A549 (cell line): Measurements from ENCODE around the gene MTHFS. TPM values are rescaled to one million over a fixed set of nuclear protein-coding genes. Genes with fewer than 3 reads are reported as not detected.

Experiments used
- ATAC-seq, 2 experiments: fragments of 200-7000 bp in 1 of 2; fragments of >200 bp in 1 of 2; cut with Nextera tagmentation in 1 of 2; cut with Tn5 transposase in 1 of 2; 3 replicates each; pipeline versions ENCODE4 v1.8.0 to v1.9.1; 2018 to 2020; ENCODE audit warnings: mild to moderate bottlenecking in 1 of 2, moderate library complexity in 1 of 2
- CTCF ChIA-PET: fragments of 300-600 bp; sonication (Branson Sonifier 250); formaldehyde crosslinking; extraction: SDS; loops from one replicate; lab custom pipeline; 2021; ENCODE audit warnings: antibody characterized with exemption, inconsistent platforms; lab: Yijun Ruan, JAX
- POLR2A ChIA-PET: fragments of 350-600 bp; formaldehyde crosslinking; extraction: SDS; loops from one replicate; lab custom pipeline; 2021; ENCODE audit warnings: antibody characterized with exemption, inconsistent platforms; lab: Yijun Ruan, JAX
- DNase-seq, 2 experiments: peaks; one replicate each; pipeline versions ENCODE4 v3.0.0 to v3.0.0-alpha.2; 2011 to 2016; ENCODE audit warnings: low read depth in 1 of 2, low spot score in 1 of 2
- FAIRE-seq: peaks from 2 replicates; lab custom pipeline; 2011; peaks lifted over from hg19 to GRCh38; lab: Jason Lieb, UNC
- H3K27ac ChIP-seq, 2 experiments: fragments of >200 bp; sonication (Bioruptor Twin); formaldehyde crosslinking; 3 replicates each; pipeline ENCODE4 v1.5.1; 2016 to 2017
- H3K4me1 ChIP-seq: fragments of >200 bp; sonication (Bioruptor Twin); formaldehyde crosslinking; 3 replicates; pipeline ENCODE4 v1.6.1; 2016
- H3K4me2 ChIP-seq: fragments of >200 bp; sonication (Bioruptor Twin); formaldehyde crosslinking; 3 replicates; pipeline ENCODE4 v1.6.1; 2016
- H3K4me3 ChIP-seq: fragments of >200 bp; sonication (Bioruptor Twin); formaldehyde crosslinking; 3 replicates; pipeline ENCODE4 v1.5.1; 2016
- H3K9me3 ChIP-seq: fragments of >200 bp; sonication (Bioruptor Twin); formaldehyde crosslinking; 3 replicates; pipeline ENCODE4 v1.6.1; 2016
- CBX2 ChIP-seq: fragments of 200-600 bp; sonication (generic); IDR thresholded peaks from 2 replicates; pipeline ENCODE4 v1.6.1; 2016; ENCODE audit warnings: low read depth, mild to moderate bottlenecking, borderline replicate concordance
- E2F6 ChIP-seq: IDR thresholded peaks from 2 replicates; pipeline ENCODE4 v1.6.1; 2012; ENCODE audit warnings: low read depth, borderline replicate concordance
- EP300 ChIP-seq, 2 experiments: fragments of >200 bp; sonication (Bioruptor Twin); formaldehyde crosslinking; IDR thresholded peaks; 2 replicates in 1 of 2; 3 replicates in 1 of 2; pipeline ENCODE4 v1.6.1; 2016 to 2017
- ESRRA ChIP-seq: fragments of 150-350 bp; IDR thresholded peaks from 2 replicates; pipeline ENCODE4 v1.6.1; 2014; ENCODE audit warnings: mild to moderate bottlenecking, low read length, borderline replicate concordance
- FOSB ChIP-seq: fragments of 250-450 bp; sonication (Bioruptor Pico); IDR thresholded peaks from 2 replicates; pipeline ENCODE4 v1.5.0; 2020; ENCODE audit warnings: mild to moderate bottlenecking, moderate library complexity
- FOSL2 ChIP-seq, 2 experiments: fragments of 450-650 bp in 1 of 2; fragments of >200 bp in 1 of 2; sonication (Bioruptor Twin) in 1 of 2; formaldehyde crosslinking; IDR thresholded peaks; 2 replicates each; pipeline versions ENCODE4 v1.5.0 to v1.6.1; 2016 to 2020; ENCODE audit warnings: mild to moderate bottlenecking in 1 of 2, moderate library complexity in 1 of 2
- FOXS1 ChIP-seq: fragments of 250-450 bp; sonication (Bioruptor Pico); IDR thresholded peaks from 2 replicates; pipeline ENCODE4 v1.5.0; 2020; ENCODE audit warnings: mild to moderate bottlenecking, moderate library complexity
- GATA3 ChIP-seq: IDR thresholded peaks from 2 replicates; pipeline ENCODE4 v1.6.1; 2012; ENCODE audit warnings: borderline replicate concordance
- HOXB13 ChIP-seq: fragments of 250-450 bp; sonication (Bioruptor Pico); IDR thresholded peaks from 2 replicates; pipeline ENCODE4 v1.5.0; 2020; ENCODE audit warnings: low read depth, mild to moderate bottlenecking, moderate library complexity
- JUN ChIP-seq, 2 experiments: fragments of >200 bp; sonication (Bioruptor Twin); formaldehyde crosslinking; IDR thresholded peaks; 2 replicates in 1 of 2; 3 replicates in 1 of 2; pipeline ENCODE4 v1.6.1; 2016 to 2017
- KDM5A ChIP-seq: fragments of 200-600 bp; sonication (generic); IDR thresholded peaks from 2 replicates; pipeline ENCODE4 v1.6.1; 2016; ENCODE audit warnings: antibody characterized with exemption, mild to moderate bottlenecking
- MAZ ChIP-seq: fragments of 150-350 bp; IDR thresholded peaks from 2 replicates; pipeline ENCODE4 v1.6.1; 2014; ENCODE audit warnings: antibody characterized with exemption, low read depth, low read length, borderline replicate concordance
- NFE2L2 ChIP-seq: fragments of 150-350 bp; conservative IDR thresholded peaks from 2 replicates; pipeline ENCODE4 v1.6.1; 2014; ENCODE audit warnings: low read length
- NPAS2 ChIP-seq: fragments of 250-450 bp; sonication (Bioruptor Pico); IDR thresholded peaks from 2 replicates; pipeline ENCODE4 v1.8.0; 2022; ENCODE audit warnings: mild to moderate bottlenecking, moderate library complexity, borderline replicate concordance
- POLR2A ChIP-seq: IDR thresholded peaks from 2 replicates; pipeline ENCODE4 v1.6.1; 2012; ENCODE audit warnings: mild to moderate bottlenecking, low read length
- RARB ChIP-seq: fragments of 250-450 bp; sonication (Bioruptor Pico); IDR thresholded peaks from 2 replicates; pipeline ENCODE4 v1.8.0; 2021; ENCODE audit warnings: mild to moderate bottlenecking, moderate library complexity
- REST ChIP-seq: fragments of 200-600 bp; sonication (generic); IDR thresholded peaks from 2 replicates; pipeline ENCODE4 v1.6.1; 2016; ENCODE audit warnings: antibody characterized with exemption, mild to moderate bottlenecking, moderate library complexity
- RNF2 ChIP-seq: fragments of 200-600 bp; sonication (generic); IDR thresholded peaks from 2 replicates; pipeline ENCODE4 v1.6.1; 2016; ENCODE audit warnings: low read depth, mild to moderate bottlenecking, antibody characterized with exemption, moderate library complexity, borderline replicate concordance
- SREBF2 ChIP-seq: fragments of 450-650 bp; IDR thresholded peaks from 2 replicates; pipeline ENCODE4 v1.6.1; 2014; ENCODE audit warnings: mild to moderate bottlenecking, moderate library complexity
- ZFP36 ChIP-seq: fragments of 450-650 bp; IDR thresholded peaks from 2 replicates; pipeline ENCODE4 v1.6.1; 2014; ENCODE audit warnings: borderline replicate concordance; ENCODE audit not compliant: partially characterized antibody
- ZNF302 ChIP-seq: fragments of 250-450 bp; sonication (Bioruptor Pico); IDR thresholded peaks from 2 replicates; pipeline ENCODE4 v1.9.0; 2021; ENCODE audit warnings: inconsistent platforms, mild to moderate bottlenecking, moderate library complexity
- WGBS: methylation state at CpG from one replicate; pipeline ENCODE4 v1.1.6; 2017; ENCODE audit errors: missing lambda C conversion rate; 5-methylcytosine and 5-hydroxymethylcytosine counted together
- polyA plus RNA-seq, 4 experiments: library from polyadenylated mRNA; depleted of rRNA in 3 of 4; stranded (reverse); fragments of >200 nt; fragmentation: RNase III in 1 of 4; extraction: RNeasy Plus Mini Kit Qiagen cat#74134 plus additional on column Dnase treatment in 1 of 4; gene quantifications; 2 replicates in 3 of 4; 3 replicates in 1 of 4; pipeline ENCODE4 v1.2.3, GENCODE V29; 2011 to 2017
- TF ChIP-seq, protein P1 (sequence below): fragments of >200 bp; sonication (Bioruptor Twin); formaldehyde crosslinking; IDR thresholded peaks from 2 replicates; pipeline ENCODE4 v1.6.1; 2016
- TF ChIP-seq, protein P2 (sequence below): fragments of >200 bp; sonication (Bioruptor Twin); formaldehyde crosslinking; IDR thresholded peaks from 3 replicates; pipeline ENCODE4 v1.5.1; 2016
- TF ChIP-seq, protein P3 (sequence below): IDR thresholded peaks from 2 replicates; pipeline ENCODE4 v1.6.1; 2012
- TF ChIP-seq, protein P4 (sequence below): fragments of 250-450 bp; sonication (Bioruptor Pico); IDR thresholded peaks from 2 replicates; pipeline ENCODE4 v1.5.0; 2020; ENCODE audit warnings: low read depth, mild to moderate bottlenecking, moderate library complexity

Gene MTHFS
- polyA plus RNA-seq, 2 of the 4 experiments (the other 2 are of a cell fraction): 102 to 158 TPM

GRCh38 chr15:79883579-79884203 lies 13.1 kb downstream of the MTHFS start:
- Histone ChIP-seq H3K27ac (no peak overlapping the region), H3K4me1 (peaks cover 10% of the 10 kb centered on the region; the same call in 2 of the 3 replicates), H3K4me3 (no peak overlapping the region), H3K9me3 (peaks cover 16% of the 10 kb centered on the region), H3K4me2 (no peak overlapping the region)
- 96% methylated on average over 1 of the region's 1 CpG for WGBS
- ATAC-seq: no peak
- ChIA-PET POLR2A (no interaction called here), CTCF (interaction anchor here (0.8 to 1.3 kb wide), 3 partner anchors 19 to 221 kb away, joined by 3 to 5 read pairs (median 3); no protein-coding TSS in a partner anchor)
- no peak for FAIRE-seq
- no peak for DNase-seq
- TF ChIP-seq SREBF2 (no peak), FOSB (CRISPR knock-in tag) (no peak), GATA3 (no peak), KDM5A (no peak), FOXS1 (CRISPR knock-in tag) (no peak), HOXB13 (CRISPR knock-in tag) (no peak), RNF2 (no peak), RARB (CRISPR knock-in tag) (no peak)
- TF ChIP-seq, protein P1, sequence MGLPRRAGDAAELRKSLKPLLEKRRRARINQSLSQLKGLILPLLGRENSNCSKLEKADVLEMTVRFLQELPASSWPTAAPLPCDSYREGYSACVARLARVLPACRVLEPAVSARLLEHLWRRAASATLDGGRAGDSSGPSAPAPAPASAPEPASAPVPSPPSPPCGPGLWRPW: no peak
- TF ChIP-seq, protein P2, sequence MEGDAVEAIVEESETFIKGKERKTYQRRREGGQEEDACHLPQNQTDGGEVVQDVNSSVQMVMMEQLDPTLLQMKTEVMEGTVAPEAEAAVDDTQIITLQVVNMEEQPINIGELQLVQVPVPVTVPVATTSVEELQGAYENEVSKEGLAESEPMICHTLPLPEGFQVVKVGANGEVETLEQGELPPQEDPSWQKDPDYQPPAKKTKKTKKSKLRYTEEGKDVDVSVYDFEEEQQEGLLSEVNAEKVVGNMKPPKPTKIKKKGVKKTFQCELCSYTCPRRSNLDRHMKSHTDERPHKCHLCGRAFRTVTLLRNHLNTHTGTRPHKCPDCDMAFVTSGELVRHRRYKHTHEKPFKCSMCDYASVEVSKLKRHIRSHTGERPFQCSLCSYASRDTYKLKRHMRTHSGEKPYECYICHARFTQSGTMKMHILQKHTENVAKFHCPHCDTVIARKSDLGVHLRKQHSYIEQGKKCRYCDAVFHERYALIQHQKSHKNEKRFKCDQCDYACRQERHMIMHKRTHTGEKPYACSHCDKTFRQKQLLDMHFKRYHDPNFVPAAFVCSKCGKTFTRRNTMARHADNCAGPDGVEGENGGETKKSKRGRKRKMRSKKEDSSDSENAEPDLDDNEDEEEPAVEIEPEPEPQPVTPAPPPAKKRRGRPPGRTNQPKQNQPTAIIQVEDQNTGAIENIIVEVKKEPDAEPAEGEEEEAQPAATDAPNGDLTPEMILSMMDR: no peak
- TF ChIP-seq, protein P3, sequence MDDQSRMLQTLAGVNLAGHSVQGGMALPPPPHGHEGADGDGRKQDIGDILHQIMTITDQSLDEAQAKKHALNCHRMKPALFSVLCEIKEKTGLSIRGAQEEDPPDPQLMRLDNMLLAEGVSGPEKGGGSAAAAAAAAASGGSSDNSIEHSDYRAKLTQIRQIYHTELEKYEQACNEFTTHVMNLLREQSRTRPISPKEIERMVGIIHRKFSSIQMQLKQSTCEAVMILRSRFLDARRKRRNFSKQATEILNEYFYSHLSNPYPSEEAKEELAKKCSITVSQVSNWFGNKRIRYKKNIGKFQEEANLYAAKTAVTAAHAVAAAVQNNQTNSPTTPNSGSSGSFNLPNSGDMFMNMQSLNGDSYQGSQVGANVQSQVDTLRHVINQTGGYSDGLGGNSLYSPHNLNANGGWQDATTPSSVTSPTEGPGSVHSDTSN: no peak
- TF ChIP-seq, protein P4, sequence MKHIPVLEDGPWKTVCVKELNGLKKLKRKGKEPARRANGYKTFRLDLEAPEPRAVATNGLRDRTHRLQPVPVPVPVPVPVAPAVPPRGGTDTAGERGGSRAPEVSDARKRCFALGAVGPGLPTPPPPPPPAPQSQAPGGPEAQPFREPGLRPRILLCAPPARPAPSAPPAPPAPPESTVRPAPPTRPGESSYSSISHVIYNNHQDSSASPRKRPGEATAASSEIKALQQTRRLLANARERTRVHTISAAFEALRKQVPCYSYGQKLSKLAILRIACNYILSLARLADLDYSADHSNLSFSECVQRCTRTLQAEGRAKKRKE (CRISPR knock-in tag): no peak

GRCh38 chr15:79881668-79882067 lies 15.1 kb downstream of the MTHFS start:
- Histone ChIP-seq H3K4me3 (no peak overlapping the region), H3K27ac (no peak overlapping the region), H3K4me1 (no peaks in the 10 kb centered on the region), H3K9me3 (peaks cover 35% of the 10 kb centered on the region), H3K4me2 (no peak overlapping the region)
- no peak for ATAC-seq
- POLR2A ChIA-PET: no interaction called here
- DNase-seq: no peak
- 87% methylated on average over 3 of the region's 3 CpGs for WGBS
- peak; percentile 23 for FAIRE-seq
- CTCF ChIA-PET: interaction anchor here (1.2 to 1.7 kb wide), 7 partner anchors 9 to 542 kb away, joined by 3 to 12 read pairs (median 7); partner anchors contain the start of gene MTHFS
- TF ChIP-seq MAZ: no peak
- TF ChIP-seq NPAS2: no peak
- TF ChIP-seq, protein P2: no peak
- TF ChIP-seq REST: no peak
- no peak for TF ChIP-seq ZNF302 (CRISPR knock-in tag)
- TF ChIP-seq EP300 (IDR thresholded peaks at IDR 0.05): no peak
- TF ChIP-seq ZFP36: no peak
- TF ChIP-seq HOXB13 (CRISPR knock-in tag): no peak
- no peak for TF ChIP-seq CBX2
- TF ChIP-seq ESRRA: no peak
- no peak for TF ChIP-seq JUN (IDR thresholded peaks at IDR 0.05)
- TF ChIP-seq E2F6: no peak
- TF ChIP-seq FOSL2 (IDR thresholded peaks at IDR 0.05): no peak
- no peak for TF ChIP-seq FOSL2 (CRISPR knock-in tag; IDR thresholded peaks at IDR 0.05)
- no peak for TF ChIP-seq POLR2A
- TF ChIP-seq, protein P1: no peak
- no peak for TF ChIP-seq NFE2L2
